GM23248 (cell line): ENCODE measurements around the gene RNF214. TPM values are rescaled to one million over a fixed set of nuclear protein-coding genes. Genes with fewer than 3 reads are reported as not detected.

Source experiments
- DNase-seq: peaks from one replicate; pipeline ENCODE4 v3.0.0-alpha.2; 2015
- H2AFZ ChIP-seq: fragments of 200-600 bp; sonication (generic); 2 replicates; pipeline ENCODE4 v1.6.1; 2016; ENCODE audit warnings: antibody characterized with exemption
- H3F3A ChIP-seq: fragments of 200-600 bp; sonication (generic); 2 replicates; pipeline ENCODE4 v1.6.1; 2016; ENCODE audit warnings: mild to moderate bottlenecking, antibody characterized with exemption, mixed run types; ENCODE audit not compliant: insufficient read depth
- H3K27ac ChIP-seq: fragments of 200-600 bp; sonication (generic); 2 replicates; pipeline ENCODE4 v1.5.1; 2016; ENCODE audit warnings: mild to moderate bottlenecking
- H3K27me3 ChIP-seq: fragments of 200-600 bp; sonication (generic); replicated peaks from 2 replicates; pipeline ENCODE4 v1.6.1; 2016; ENCODE audit warnings: mild to moderate bottlenecking; ENCODE audit not compliant: insufficient read depth
- H3K36me3 ChIP-seq: fragments of 200-600 bp; sonication (generic); 2 replicates; pipeline ENCODE4 v1.6.1; 2016; ENCODE audit warnings: low read depth, mild to moderate bottlenecking
- H3K4me1 ChIP-seq: fragments of 200-600 bp; sonication (generic); 2 replicates; pipeline ENCODE4 v1.6.1; 2016; ENCODE audit warnings: mild to moderate bottlenecking; ENCODE audit not compliant: insufficient read depth
- H3K4me2 ChIP-seq: fragments of 200-600 bp; sonication (generic); one replicate; pipeline ENCODE4 v1.6.1; 2016; ENCODE audit warnings: mild to moderate bottlenecking; ENCODE audit not compliant: unreplicated experiment
- H3K4me3 ChIP-seq: fragments of 200-600 bp; sonication (generic); 2 replicates; pipeline ENCODE4 v1.5.1; 2016; ENCODE audit warnings: mild to moderate bottlenecking
- H3K79me2 ChIP-seq: fragments of 200-600 bp; sonication (generic); 2 replicates; pipeline ENCODE4 v1.6.1; 2016; ENCODE audit warnings: mild to moderate bottlenecking; ENCODE audit not compliant: insufficient read depth
- H3K9ac ChIP-seq: fragments of 200-600 bp; sonication (generic); 2 replicates; pipeline ENCODE4 v1.6.1; 2016; ENCODE audit warnings: mild to moderate bottlenecking
- H3K9me2 ChIP-seq: fragments of 200-600 bp; sonication (generic); 2 replicates; pipeline ENCODE4 v1.6.1; 2016; ENCODE audit warnings: mixed run types, mild to moderate bottlenecking, moderate library complexity; ENCODE audit not compliant: insufficient read depth
- H3K9me3 ChIP-seq: fragments of 200-600 bp; sonication (generic); one replicate; pipeline ENCODE4 v1.6.1; 2017; ENCODE audit warnings: low read depth
- H4K20me1 ChIP-seq: fragments of 200-600 bp; sonication (generic); 2 replicates; pipeline ENCODE4 v1.6.0; 2016; ENCODE audit not compliant: insufficient read depth
- EZH2 ChIP-seq: fragments of 200-600 bp; sonication (generic); IDR thresholded peaks from 2 replicates; pipeline ENCODE4 v1.6.1; 2018; ENCODE audit warnings: antibody characterized with exemption, mild to moderate bottlenecking; ENCODE audit not compliant: insufficient read depth, poor library complexity, severe bottlenecking
- EZH2phosphoT487 ChIP-seq: fragments of 200-600 bp; sonication (generic); IDR thresholded peaks from 2 replicates; pipeline ENCODE4 v1.6.1; 2018; ENCODE audit warnings: antibody characterized with exemption, moderate library complexity, mild to moderate bottlenecking, low read depth; ENCODE audit not compliant: insufficient read depth
- WGBS, 2 experiments: methylation state at CpG; one replicate each; pipeline ENCODE4 v1.1.6; 2015 to 2017; ENCODE audit warnings: low lambda C conversion rate in 2 of 2, low coverage in 1 of 2; ENCODE audit errors: missing lambda C conversion rate in 2 of 2; 5-methylcytosine and 5-hydroxymethylcytosine counted together
- in situ Hi-C: fragments of 300-500 bp; cut with MboI; formaldehyde crosslinking; loops from 2 replicates; pipeline ENCODE4 v1.15.0; 2020
- polyA plus RNA-seq: library from polyadenylated mRNA; unstranded; fragments of >200 nt; fragmentation: Nextera tagmentation; extraction: Ambion mirVana; gene quantifications from 2 replicates; pipeline ENCODE4 v1.2.1, GENCODE V29; 2016
- total RNA-seq: library from RNA; depleted of rRNA; stranded (reverse); fragments of >200 nt; shearing (Covaris generic); gene quantifications from 2 replicates; pipeline ENCODE4 v1.2.3, GENCODE V29; 2014

RNF214 gene
- total and polyA plus RNA-seq, 2 experiments from 2014 or later = 5.8 to 11.3 TPM

DNA sequence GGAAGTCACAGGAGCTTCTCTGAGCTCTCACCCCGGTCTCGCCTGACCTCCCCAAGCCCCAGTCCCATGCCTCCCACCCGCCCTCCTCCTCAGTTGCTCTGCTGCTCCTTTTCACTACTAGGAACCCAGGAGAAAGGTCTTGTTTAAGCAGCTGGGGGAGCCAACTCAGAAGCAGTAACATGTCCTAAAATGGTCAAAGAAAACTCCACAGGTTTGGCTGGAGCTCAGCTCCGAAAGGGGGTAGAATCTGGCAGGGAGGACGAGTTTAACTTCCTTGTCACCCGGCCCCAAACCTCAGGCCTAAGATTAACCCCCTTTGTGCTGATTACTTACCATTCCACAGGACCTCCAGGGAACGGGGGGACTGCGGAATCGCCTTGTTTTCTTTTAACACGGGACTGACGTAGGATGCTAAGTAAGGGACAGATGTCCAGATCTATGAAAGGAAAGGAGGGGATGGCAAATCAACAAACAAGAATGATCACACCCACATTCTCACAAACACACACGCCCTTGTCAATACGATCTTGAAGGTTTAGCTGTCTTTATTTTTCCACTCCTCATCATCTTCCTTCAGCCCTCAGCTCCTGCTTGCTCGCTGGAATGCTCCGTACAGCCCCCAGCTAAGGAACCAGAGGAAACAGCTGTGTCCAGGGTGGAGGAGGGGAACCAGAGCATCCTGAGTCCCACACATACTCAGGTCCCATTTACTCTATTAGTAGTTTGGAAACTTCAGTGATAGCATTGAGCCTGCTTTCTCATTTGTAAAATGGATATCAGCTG is 14.1 kb upstream of the RNF214 start:
- Histone ChIP-seq H3K79me2 (no peaks in the 10 kb centered on the region), H3K4me1 (0 out of 2 replicates have a peak, but pooled peaks cover 6% of the 10 kb centered on the region), H3K36me3 (peaks cover 51% of the 10 kb centered on the region; the same call in 1 of the 2 replicates), H3K9ac (no peak overlapping the region), H3K27me3 (no peaks in the 10 kb centered on the region), H3F3A (peaks cover 5% of the 10 kb centered on the region; the same call in 1 of the 2 replicates), H3K27ac (no peak overlapping the region), H3K9me3 (no peaks in the 10 kb centered on the region), H4K20me1 (no peaks in the 10 kb centered on the region), H3K4me3 (no peak overlapping the region), H3K9me2 (no peaks in the 10 kb centered on the region), H3K4me2 (no peak overlapping the region), H2AFZ (no peak overlapping the region)
- in situ Hi-C loops = no loop called here
- TF ChIP-seq EZH2phosphoT487 = no peak
- TF ChIP-seq EZH2 = no peak
- no peak for DNase-seq
- WGBS, 2 experiments = 83 to 84% methylated on average over 15 of the region's 15 CpGs

DNA sequence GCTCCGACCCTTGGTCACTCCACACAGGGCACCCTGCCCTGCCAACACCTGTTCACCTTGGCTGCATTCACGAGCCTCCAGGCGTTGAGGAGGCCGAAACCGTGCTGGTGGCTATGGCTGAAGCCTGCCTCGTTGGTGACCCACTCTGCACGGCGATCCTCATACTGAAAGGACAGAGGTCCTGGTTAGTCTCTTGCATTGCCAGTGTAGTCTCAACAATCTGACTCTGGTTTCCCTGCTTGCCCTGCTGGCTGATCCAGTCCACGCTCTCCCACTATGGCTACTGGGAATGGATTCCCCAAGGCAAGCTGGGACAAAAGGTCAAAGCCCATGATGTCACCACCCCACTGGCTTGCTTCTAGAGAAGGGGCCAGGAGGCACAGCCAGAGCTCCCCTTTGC is 13.5 kb upstream of the RNF214 start:
- no peak for DNase-seq
- no peaks in the 10 kb centered on the region for H3K9me3 ChIP-seq
- H3K4me2 ChIP-seq = no peak overlapping the region
- H3K27ac ChIP-seq = no peak overlapping the region
- H3K79me2 ChIP-seq = no peaks in the 10 kb centered on the region
- H3K4me1 ChIP-seq = 0 out of 2 replicates have a peak, but pooled peaks cover 6% of the 10 kb centered on the region
- no peaks in the 10 kb centered on the region for H3K27me3 ChIP-seq
- no peaks in the 10 kb centered on the region for H3K9me2 ChIP-seq
- H3K9ac ChIP-seq = no peak overlapping the region
- no peak overlapping the region for H3K4me3 ChIP-seq
- H2AFZ ChIP-seq = no peak overlapping the region
- WGBS, 2 experiments = 92 to 93% methylated on average over 9 of the region's 9 CpGs
- peaks cover 5% of the 10 kb centered on the region; the same call in 1 of the 2 replicates for H3F3A ChIP-seq
- peaks cover 48% of the 10 kb centered on the region; the same call in 1 of the 2 replicates for H3K36me3 ChIP-seq
- in situ Hi-C loops = no loop called here
- TF ChIP-seq EZH2phosphoT487 (no peak), EZH2 (no peak)
- no peaks in the 10 kb centered on the region for H4K20me1 ChIP-seq

DNA sequence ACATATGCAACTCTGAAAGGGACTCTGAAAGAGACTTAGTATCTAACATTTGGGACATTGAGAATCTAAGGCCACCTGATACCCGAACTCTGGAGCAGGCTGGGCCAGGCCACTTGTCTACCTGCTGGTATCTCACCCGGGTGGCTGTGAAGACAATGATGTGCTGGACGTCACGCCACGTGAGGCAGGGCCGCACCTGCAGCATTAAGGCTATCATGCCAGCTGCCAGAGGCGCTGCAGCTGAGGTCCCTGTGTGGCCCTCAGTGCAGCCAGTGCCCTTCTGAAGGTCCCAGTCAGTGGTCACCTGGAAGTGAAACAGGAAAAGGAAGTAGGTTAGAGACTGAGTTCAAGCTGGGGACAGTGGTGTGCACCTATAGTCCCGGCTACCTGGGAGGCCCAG is 13.0 kb upstream of the RNF214 start:
- TF ChIP-seq EZH2phosphoT487 (no peak), EZH2 (no peak)
- Histone ChIP-seq H4K20me1 (no peaks in the 10 kb centered on the region), H3K9ac (no peak overlapping the region), H3K4me1 (0 out of 2 replicates have a peak, but pooled peaks cover 6% of the 10 kb centered on the region), H3K79me2 (no peaks in the 10 kb centered on the region), H3K4me3 (no peak overlapping the region), H3F3A (peaks cover 5% of the 10 kb centered on the region; the same call in 1 of the 2 replicates), H3K9me3 (no peaks in the 10 kb centered on the region), H3K36me3 (peaks cover 48% of the 10 kb centered on the region; the same call in 1 of the 2 replicates), H3K27me3 (no peaks in the 10 kb centered on the region), H3K9me2 (no peaks in the 10 kb centered on the region), H3K27ac (no peak overlapping the region), H2AFZ (no peak overlapping the region), H3K4me2 (no peak overlapping the region)
- in situ Hi-C loops = no loop called here
- 97 to 98% methylated on average over 8 of the region's 8 CpGs for WGBS, 2 experiments
- DNase-seq = no peak

DNA sequence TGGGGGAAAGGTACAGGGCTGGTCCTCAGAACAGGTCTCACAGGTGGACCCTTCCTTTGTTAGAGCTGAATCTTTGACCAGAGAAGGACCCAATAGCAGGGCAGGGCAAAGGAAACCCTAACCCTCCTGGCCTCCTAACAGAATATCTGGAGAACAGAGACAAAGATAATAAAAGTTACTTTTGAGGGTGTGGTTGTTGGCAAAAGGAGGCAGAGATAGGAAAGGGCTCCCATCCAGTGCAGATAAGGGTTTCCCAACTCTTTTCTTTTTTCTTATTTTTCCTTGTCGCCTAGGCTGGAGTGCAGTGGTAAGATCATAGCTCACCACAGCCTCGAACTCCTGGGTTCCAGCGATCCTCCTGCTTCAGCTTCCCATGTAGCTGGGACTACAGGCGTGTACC is 12.5 kb upstream of the RNF214 start:
- WGBS, 2 experiments = 98 to 99% methylated on average over 4 of the region's 4 CpGs
- H3K9me2 ChIP-seq = no peaks in the 10 kb centered on the region
- in situ Hi-C loops = no loop called here
- no peaks in the 10 kb centered on the region for H4K20me1 ChIP-seq
- no peaks in the 10 kb centered on the region for H3K27me3 ChIP-seq
- no peaks in the 10 kb centered on the region for H3K9me3 ChIP-seq
- 0 out of 2 replicates have a peak, but pooled peaks cover 6% of the 10 kb centered on the region for H3K4me1 ChIP-seq
- no peaks in the 10 kb centered on the region for H3K79me2 ChIP-seq
- peaks cover 5% of the 10 kb centered on the region; the same call in 1 of the 2 replicates for H3F3A ChIP-seq
- H2AFZ ChIP-seq = no peak overlapping the region
- H3K9ac ChIP-seq = no peak overlapping the region
- H3K4me2 ChIP-seq = no peak overlapping the region
- TF ChIP-seq EZH2phosphoT487 (no peak), EZH2 (no peak)
- H3K36me3 ChIP-seq = peaks cover 42% of the 10 kb centered on the region; the same call in 1 of the 2 replicates
- no peak overlapping the region for H3K27ac ChIP-seq
- DNase-seq = no peak
- no peak overlapping the region for H3K4me3 ChIP-seq
